Neural crest cell (in vitro differentiated cells): ENCODE data around the gene ACER3. TPM values are rescaled to one million over a fixed set of nuclear protein-coding genes. Genes with fewer than 3 reads are reported as not detected.

Experiments
- DNase-seq: peaks from one replicate; pipeline ENCODE4 v3.0.0; 2021; ENCODE audit warnings: low read depth, mixed read lengths, low spot score
- H3K27ac Mint-ChIP-seq: one replicate; pipeline ENCODE4 v1.8.0; 2021; ENCODE audit warnings: mild to moderate bottlenecking, mixed read lengths; ENCODE audit not compliant: unreplicated experiment
- H3K27me3 Mint-ChIP-seq: 2 replicates; pipeline ENCODE4 v1.8.0; 2021; ENCODE audit warnings: low read depth, mild to moderate bottlenecking, mixed read lengths
- H3K36me3 Mint-ChIP-seq: 2 replicates; pipeline ENCODE4 v1.8.0; 2021; ENCODE audit warnings: low read depth, mild to moderate bottlenecking, mixed read lengths
- H3K4me1 Mint-ChIP-seq: 2 replicates; pipeline ENCODE4 v1.8.0; 2021; ENCODE audit warnings: mixed read lengths
- H3K4me3 Mint-ChIP-seq: one replicate; pipeline ENCODE4 v1.8.0; 2021; ENCODE audit warnings: mild to moderate bottlenecking, mixed read lengths
- H3K9me3 Mint-ChIP-seq: 2 replicates; pipeline ENCODE4 v1.8.0; 2021; ENCODE audit warnings: mixed read lengths
- total RNA-seq: library from RNA; stranded (reverse); gene quantifications from 2 replicates; pipeline ENCODE4 v1.2.1, GENCODE V29; 2021
- TF ChIP-seq, protein P1 (sequence below): fragments of 200-600 bp; sonication (generic); conservative IDR thresholded peaks from 2 replicates; pipeline ENCODE4 v1.5.0; 2021; ENCODE audit warnings: antibody characterized with exemption, mild to moderate bottlenecking

ACER3 gene
- total RNA-seq, 1 donor from 2014 or later = 19.0 TPM

DNA sequence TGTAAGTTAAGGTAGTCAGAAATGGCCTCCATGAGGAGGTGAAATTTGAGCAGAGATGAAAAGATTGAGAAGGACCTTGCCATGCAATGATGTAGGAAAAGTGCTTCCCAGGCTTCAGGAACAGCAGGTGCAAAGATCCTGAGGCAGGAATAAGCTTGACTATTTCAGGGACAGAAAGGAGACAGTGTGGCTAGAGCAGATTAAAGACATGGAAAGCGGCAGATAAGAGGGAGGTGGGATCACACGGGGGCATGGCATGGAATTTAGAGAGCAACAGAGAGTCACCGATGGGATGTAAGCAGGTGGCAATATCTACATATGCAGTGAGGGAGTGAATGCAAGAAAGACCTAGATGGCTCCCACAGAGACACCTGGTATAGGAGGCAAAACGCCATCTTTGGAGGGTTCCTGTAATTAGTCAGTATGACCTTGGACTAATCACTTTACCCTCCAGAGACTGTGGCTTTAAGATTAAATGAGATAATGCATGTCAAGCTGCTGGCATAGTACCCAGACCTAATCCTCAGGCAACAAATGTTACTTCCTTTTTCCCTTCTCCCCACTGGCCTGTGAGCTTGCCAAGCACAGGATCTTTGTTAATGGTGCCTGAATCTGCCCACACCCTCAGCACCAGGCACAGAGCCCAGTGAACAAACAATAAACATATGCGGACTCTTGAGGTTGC lies 24.6 kb upstream of the ACER3 start:
- Mint-ChIP-seq H3K27me3 (no peaks in the 10 kb centered on the region), H3K4me3 (no peak overlapping the region), H3K36me3 (no peaks in the 10 kb centered on the region), H3K4me1 (no peaks in the 10 kb centered on the region), H3K27ac (no peak overlapping the region), H3K9me3 (no peaks in the 10 kb centered on the region)
- TF ChIP-seq, protein P1, sequence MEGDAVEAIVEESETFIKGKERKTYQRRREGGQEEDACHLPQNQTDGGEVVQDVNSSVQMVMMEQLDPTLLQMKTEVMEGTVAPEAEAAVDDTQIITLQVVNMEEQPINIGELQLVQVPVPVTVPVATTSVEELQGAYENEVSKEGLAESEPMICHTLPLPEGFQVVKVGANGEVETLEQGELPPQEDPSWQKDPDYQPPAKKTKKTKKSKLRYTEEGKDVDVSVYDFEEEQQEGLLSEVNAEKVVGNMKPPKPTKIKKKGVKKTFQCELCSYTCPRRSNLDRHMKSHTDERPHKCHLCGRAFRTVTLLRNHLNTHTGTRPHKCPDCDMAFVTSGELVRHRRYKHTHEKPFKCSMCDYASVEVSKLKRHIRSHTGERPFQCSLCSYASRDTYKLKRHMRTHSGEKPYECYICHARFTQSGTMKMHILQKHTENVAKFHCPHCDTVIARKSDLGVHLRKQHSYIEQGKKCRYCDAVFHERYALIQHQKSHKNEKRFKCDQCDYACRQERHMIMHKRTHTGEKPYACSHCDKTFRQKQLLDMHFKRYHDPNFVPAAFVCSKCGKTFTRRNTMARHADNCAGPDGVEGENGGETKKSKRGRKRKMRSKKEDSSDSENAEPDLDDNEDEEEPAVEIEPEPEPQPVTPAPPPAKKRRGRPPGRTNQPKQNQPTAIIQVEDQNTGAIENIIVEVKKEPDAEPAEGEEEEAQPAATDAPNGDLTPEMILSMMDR = no peak
- DNase-seq = no peak

DNA sequence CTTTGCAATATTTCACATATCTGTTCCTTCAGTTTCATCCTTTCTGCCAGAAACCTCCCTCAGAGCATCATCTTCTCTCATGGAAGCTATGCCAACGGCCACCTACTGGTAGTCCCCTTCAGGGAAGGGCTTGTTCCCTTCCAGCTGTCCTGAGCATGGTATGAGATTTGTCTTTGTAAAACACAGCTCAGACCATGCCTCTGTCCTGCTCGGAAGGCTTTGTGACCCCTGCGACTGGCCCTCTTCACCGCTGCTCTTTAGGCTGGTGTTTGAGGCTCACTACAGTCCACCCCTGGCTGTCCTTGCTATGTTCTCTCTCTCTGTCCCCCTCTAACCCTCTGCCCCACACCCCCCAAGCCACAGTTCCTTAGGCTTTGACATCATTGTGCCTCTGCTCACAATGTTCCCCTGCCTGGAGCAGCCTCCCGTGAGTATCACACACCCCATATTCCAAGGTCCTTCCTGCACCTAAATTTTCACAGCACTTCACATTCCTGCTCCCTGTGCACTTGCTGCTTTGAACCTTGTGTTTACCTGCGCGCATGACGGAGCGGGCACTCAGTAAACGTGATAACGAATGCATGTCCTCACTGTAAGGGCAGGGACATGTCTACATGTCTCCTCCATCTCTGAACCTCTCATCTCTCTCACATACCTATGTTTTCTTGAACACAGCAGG lies 24.0 kb upstream of the ACER3 start:
- H3K27ac Mint-ChIP-seq = no peak overlapping the region
- H3K36me3 Mint-ChIP-seq = no peaks in the 10 kb centered on the region
- no peak overlapping the region for H3K4me3 Mint-ChIP-seq
- H3K27me3 Mint-ChIP-seq = peaks cover 1% of the 10 kb centered on the region
- no peaks in the 10 kb centered on the region for H3K4me1 Mint-ChIP-seq
- H3K9me3 Mint-ChIP-seq = no peaks in the 10 kb centered on the region
- DNase-seq = no peak
- TF ChIP-seq, protein P1 = no peak

DNA sequence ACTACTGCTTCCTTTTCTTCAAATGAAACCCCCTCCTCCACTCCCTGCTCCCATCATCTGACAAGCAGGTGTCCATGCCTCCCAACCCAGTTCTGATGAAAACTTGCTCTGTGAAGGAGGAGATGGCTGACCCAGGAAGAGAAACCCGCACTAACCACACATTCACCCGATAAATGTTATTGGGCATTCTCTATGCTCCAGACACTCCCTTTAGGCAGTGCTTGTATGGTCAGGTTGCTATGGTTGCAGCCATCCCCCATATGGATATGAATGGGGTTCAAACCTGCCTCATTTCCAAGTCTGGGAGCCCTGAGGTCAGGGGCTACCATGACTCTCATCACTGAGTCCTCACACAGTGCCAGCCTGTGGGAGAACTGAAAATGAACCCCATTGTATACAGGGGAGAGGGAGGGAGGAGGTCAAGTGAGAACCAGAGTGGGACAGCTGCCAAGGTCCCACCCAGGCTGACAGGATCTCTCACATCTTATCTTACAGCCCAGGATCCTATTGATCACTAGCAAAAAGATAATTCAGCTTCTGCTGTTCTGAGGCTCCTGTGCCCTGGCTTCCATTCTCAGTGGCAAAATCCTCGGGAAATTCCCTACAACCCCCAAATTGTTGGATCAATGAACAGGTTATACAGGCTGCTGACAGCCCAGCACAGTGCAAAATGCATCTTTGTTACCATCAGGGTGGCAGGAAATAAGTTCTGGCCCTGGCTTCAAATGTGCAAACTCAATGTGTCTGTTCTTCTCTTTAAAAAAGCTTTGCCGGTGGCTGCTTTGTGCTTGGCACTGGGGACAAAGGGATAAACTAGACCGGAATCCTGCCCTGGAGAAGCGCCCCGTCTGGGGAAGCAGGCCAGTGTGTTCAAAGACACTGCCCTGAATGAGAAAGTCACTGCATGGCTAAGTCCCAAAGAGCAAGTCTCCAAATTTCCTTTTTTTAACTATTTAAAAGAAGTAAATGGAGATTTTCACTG lies 22.7 kb upstream of the ACER3 start:
- TF ChIP-seq, protein P1 = no peak
- Mint-ChIP-seq H3K9me3 (no peaks in the 10 kb centered on the region), H3K36me3 (no peaks in the 10 kb centered on the region), H3K4me1 (no peaks in the 10 kb centered on the region), H3K27ac (no peak overlapping the region), H3K27me3 (peaks cover 2% of the 10 kb centered on the region), H3K4me3 (no peak overlapping the region)
- DNase-seq = no peak

GRCh38 chr11:76838678-76839068 lies 22.0 kb upstream of the ACER3 start:
- no peaks in the 10 kb centered on the region for H3K9me3 Mint-ChIP-seq
- H3K27ac Mint-ChIP-seq = peak overlapping the region; percentile 70
- H3K4me3 Mint-ChIP-seq = no peak overlapping the region
- H3K36me3 Mint-ChIP-seq = no peaks in the 10 kb centered on the region
- TF ChIP-seq, protein P1 = no peak
- H3K27me3 Mint-ChIP-seq = peaks cover 2% of the 10 kb centered on the region
- H3K4me1 Mint-ChIP-seq = no peaks in the 10 kb centered on the region
- DNase-seq = no peak

DNA sequence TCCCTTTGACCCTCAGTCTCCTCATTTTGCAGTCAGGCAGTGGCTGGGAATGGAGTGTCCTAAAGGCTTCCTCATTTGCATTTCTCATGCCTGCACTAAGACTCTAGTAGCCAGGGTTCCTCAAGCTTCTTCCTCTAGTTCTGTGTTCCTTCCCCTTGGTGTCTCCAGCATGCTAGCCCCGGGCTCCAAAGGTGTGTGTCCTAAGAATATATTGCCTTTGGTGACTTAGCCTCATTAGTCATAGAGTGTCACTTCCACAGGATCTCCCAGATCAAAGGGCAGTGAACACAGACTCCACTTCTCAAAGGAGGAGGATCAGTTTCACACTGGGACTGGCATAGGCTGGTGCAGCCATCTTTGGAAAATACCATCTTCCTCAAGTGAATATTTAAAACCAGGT lies 21.4 kb upstream of the ACER3 start:
- peaks cover 2% of the 10 kb centered on the region for H3K27me3 Mint-ChIP-seq
- TF ChIP-seq, protein P1 = no peak
- no peaks in the 10 kb centered on the region for H3K36me3 Mint-ChIP-seq

More for the DNA sequence above, 21.4 kb upstream of the ACER3 start:
- H3K27ac Mint-ChIP-seq = no peak overlapping the region
- no peaks in the 10 kb centered on the region for H3K4me1 Mint-ChIP-seq
- DNase-seq = no peak
- H3K9me3 Mint-ChIP-seq = no peaks in the 10 kb centered on the region
- H3K4me3 Mint-ChIP-seq = no peak overlapping the region
